Tibial nerve (tissue), 4 donors: ENCODE measurements around the gene GPR151.

Source experiments
- EP300 ChIP-seq, 2 donors: sonication (generic); formaldehyde crosslinking; IDR thresholded peaks; one replicate each; pipeline ENCODE4 v1.6.1; 2017; ENCODE audit warnings: antibody characterized with exemption in 2 of 2, mild to moderate bottlenecking in 1 of 2
- POLR2A ChIP-seq, 2 donors: fragments of 450-650 bp; IDR thresholded peaks; one replicate each; pipeline ENCODE4 v1.6.1; 2017; ENCODE audit warnings: antibody characterized with exemption in 2 of 2, mild to moderate bottlenecking in 2 of 2, moderate library complexity in 2 of 2
- TF ChIP-seq, protein P1 (sequence below), 5 experiments: fragments of 200-600 bp in 3 of 5; fragments of 450-650 bp in 2 of 5; sonication (generic) in 3 of 5; IDR thresholded peaks; one replicate each; pipeline ENCODE4 v1.5.1; 2016 to 2019; ENCODE audit warnings: antibody characterized with exemption in 5 of 5, mild to moderate bottlenecking in 3 of 5, moderate library complexity in 2 of 5

DNA sequence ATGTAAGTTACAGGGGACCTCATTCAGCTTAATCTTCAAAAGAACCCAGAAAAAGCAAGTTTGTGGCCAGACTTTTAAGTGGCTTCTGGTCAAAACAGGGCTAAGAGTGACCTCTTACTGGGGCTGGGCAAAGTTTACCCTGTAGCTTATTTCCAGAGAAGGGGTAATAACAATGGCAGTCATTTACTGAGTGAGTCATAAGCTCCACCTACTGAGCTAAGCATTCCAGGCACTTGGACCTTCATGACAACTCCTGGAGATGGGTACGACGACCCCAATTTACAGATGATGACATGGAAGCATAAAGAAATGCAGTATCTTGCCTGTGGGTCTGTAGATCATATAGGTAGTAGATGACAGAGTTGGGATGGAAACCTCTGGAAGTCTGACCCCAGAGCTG lies 4.7 kb upstream of the GPR151 start:
- no peak for TF ChIP-seq POLR2A (IDR thresholded peaks at IDR 0.05)
- TF ChIP-seq, protein P1, sequence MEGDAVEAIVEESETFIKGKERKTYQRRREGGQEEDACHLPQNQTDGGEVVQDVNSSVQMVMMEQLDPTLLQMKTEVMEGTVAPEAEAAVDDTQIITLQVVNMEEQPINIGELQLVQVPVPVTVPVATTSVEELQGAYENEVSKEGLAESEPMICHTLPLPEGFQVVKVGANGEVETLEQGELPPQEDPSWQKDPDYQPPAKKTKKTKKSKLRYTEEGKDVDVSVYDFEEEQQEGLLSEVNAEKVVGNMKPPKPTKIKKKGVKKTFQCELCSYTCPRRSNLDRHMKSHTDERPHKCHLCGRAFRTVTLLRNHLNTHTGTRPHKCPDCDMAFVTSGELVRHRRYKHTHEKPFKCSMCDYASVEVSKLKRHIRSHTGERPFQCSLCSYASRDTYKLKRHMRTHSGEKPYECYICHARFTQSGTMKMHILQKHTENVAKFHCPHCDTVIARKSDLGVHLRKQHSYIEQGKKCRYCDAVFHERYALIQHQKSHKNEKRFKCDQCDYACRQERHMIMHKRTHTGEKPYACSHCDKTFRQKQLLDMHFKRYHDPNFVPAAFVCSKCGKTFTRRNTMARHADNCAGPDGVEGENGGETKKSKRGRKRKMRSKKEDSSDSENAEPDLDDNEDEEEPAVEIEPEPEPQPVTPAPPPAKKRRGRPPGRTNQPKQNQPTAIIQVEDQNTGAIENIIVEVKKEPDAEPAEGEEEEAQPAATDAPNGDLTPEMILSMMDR (IDR thresholded peaks at IDR 0.05) = no peak
- TF ChIP-seq EP300 (IDR thresholded peaks at IDR 0.05) = no peak
